NCI-H1694 treated with DMSO at 0.1 percent for 48 hours (cell line): ENCODE results near the gene TEX50.
"Not testable (repeated sequence)": the region's sequence is repeated elsewhere in the genome, so short reads cannot be mapped to it uniquely, and the experiment has no call there.

Source experiments
- DNase-seq: peaks from one replicate; lab custom pipeline; 2025; lab: John Stamatoyannopoulos, UW

The TEX50 gene

DNA sequence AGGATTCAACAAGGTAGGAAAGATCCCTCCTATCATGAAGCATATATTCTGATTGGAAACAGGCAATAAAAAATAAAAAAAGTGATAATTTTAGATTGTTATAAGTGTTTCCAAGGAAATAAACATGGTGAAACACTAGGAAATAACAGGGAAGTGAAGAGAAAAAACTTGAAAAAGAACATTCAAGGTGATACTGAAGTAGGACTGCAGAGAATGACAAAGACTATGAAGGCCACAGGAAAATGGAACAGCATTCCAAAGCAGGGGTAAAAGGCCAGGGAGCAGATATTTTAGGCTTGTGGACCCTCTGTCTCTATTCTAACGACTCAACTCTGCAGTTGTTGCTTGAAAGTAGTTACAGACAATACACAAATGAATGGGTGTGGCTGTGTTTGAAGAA, 26.6 kb downstream of the TEX50 start:
- DNase-seq = no peak

DNA sequence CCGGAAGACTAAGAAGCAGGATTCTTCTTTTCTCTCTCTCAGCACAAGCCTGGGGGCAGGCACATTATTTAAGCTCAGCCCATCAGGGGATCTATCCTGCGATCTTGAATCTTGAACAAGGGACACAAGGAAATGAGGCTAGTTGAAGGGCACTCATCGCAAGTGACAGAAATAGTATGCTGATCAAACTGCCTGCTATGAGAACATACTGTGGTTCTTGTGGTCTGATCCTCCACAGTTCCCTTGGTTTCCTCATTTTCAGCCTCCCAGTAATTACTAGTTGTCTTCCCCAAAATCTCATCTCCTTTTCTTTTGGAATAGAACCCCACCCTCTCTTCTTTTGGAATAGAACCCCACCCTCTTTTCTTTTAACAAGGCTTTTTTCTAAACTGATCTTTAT, 28.0 kb downstream of the TEX50 start:
- no peak for DNase-seq

DNA sequence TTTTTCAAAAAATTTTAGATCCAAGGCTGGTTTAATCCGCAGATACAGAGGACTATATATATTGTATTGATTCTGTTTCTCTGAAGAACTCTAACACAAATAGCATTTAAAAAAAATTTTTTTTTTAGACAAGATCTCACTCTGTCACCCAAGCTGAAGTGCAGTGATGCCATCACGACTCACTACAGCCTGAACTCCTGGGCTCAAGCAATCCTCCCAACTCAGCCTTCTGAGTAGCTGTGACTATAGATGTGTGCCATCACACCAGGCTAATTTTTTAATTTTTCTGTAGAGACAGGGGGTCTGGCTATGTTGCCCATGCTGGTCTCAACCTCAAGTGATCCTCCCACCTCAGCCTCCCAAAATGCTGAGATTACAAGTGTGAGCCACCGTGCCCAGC, 31.5 kb downstream of the TEX50 start:
- DNase-seq = no peak

DNA sequence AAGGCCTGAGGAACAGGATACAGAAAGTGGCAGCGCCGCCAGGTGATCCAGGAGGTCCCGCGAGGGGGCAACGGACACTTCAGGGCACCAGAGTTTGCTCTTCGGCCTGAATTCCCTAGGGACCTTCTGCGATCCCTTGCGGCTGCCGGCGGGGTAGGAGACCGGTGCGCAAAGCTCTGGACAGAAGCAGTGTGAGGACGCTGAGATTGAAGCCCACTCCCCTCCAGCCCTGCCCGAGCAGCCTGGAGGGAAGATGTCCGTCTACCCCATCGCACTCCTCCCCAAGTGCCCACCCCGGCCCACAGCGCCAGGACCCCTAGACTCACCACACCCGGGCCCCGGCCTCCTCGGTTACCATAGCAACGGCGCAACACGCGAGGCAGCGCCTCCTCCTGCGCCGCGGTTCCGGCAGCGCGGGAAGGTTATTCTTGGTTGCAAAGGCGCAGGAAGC, 34.4 kb downstream of the TEX50 start, which contains the start of gene ANKRD45:
Gene ANKRD45, minus strand, starts transcription at position 361 of the 451 bp plus-strand sequence. CDS start 10,433 bp downstream, outside the sequence.
- no peak for DNase-seq

DNA sequence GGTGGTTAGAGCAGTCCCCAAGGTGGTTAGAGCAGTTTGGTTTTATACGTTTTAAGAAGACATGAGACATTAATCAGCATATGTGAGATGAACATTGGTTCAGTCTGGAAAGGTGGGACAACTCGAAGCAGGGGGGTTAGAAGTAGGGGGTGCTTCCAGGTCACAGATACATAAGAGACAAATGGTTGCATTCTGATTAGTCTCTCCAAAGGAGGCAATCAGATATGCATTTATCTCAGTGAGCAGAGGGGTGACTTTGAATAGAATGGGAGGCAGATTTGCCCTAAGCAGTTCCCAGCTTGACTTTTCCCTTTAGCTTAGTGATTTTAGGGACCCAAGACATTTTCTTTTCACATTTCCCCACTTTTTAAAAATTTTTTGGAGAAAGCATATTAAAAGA, 39.4 kb downstream of the TEX50 start:
- DNase-seq = not testable (repeated sequence)

DNA sequence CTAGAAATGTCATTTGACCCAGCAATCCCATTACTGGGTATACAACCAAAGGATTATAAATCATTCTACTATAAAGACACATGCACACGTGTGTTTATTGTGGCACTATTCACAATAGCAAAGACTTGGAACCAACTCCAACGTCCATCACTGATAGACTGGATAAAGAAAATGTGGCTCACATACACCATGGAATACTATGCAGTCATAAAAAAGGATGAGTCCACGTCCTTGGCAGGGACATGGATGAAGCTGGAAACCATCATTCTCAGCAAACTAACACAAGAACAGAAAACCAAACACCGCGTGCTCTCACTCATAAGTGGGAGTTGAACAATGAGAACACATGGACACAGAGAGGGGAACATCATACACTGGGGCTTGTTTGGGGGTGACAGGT, 45.0 kb downstream of the TEX50 start:
- not testable (repeated sequence) for DNase-seq

DNA sequence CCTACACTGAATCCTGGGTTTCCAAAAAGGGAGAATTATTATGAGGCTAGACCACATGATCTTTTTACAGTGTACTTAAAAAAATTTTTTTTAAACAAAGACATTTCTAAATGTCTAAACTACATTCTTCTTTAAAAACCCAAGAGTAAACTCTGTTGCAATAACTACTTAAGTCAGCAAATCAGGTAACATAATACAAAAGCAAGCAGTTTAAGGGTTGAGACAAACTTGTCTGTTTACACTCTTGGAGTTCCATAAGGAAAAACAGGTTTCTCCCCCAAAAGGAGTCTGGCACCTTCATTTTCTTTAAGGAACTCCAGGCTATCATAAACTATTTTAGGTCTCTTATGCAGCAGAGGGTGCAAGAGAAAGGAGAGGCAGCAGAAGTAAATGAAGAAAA, 47.0 kb downstream of the TEX50 start:
- DNase-seq = no peak

DNA sequence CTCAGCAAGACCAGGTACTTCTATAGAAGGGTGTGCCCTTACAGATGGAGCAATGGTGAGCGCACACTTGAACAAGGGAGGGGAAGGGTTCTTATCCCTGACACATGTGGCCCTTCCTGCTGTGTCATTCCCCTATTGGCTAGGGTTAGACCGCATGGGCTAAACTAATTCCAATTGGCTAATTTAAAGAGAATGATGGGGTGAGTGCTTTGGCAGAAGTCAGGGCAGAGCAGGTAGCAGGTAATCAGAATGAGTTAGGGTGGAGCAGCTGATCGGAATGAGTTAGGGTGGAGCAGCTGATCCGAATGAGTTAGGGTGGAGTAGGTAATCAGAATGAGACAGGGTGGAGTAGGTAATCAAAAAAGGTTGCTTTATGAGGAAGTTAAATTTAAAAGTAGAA, 48.7 kb downstream of the TEX50 start:
- not testable (repeated sequence) for DNase-seq

DNA sequence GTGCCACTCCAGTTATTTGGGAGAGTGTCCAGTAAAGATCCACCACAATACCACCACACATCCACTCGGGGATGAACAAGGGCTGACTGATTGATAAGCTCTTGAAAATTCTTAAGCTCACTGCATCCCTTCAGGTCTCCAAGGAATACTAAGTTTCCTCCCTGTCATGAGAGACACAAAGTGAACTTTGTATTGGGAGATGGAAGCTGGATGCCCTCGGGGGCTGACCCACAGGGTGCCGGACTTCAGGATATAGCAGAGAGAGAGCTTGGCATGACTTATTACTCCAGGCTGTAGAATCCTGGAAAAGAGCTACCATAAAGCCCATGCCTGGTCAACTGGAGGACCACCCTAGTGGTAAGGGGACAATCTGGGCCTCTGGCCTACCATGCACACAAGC, 50.0 kb downstream of the TEX50 start:
- not testable (repeated sequence) for DNase-seq
